HEK293 (cell line): ENCODE results near the gene ARHGAP45.

Experiments used
- CTCF ChIA-PET: fragments of 350-600 bp; formaldehyde crosslinking; extraction: SDS; loops from one replicate; lab custom pipeline; 2021; ENCODE audit warnings: antibody characterized with exemption; lab: Yijun Ruan, JAX
- POLR2A ChIA-PET: fragments of 300-600 bp; formaldehyde crosslinking; extraction: SDS; loops from one replicate; lab custom pipeline; 2020; ENCODE audit warnings: antibody characterized with exemption, inconsistent platforms; lab: Yijun Ruan, JAX
- H3K27ac ChIP-seq: fragments of 200-500 bp; sonication (Bioruptor generic); 2 replicates; pipeline ENCODE4 v1.5.1; 2014; ENCODE audit warnings: low read depth, low read length, control low read depth, inconsistent platforms; ENCODE audit errors: extremely low read depth
- H3K36me3 ChIP-seq, 2 experiments: fragments of 200-500 bp in 1 of 2; sonication (Bioruptor generic) in 1 of 2; 1 replicate in 1 of 2; 2 replicates in 1 of 2; pipeline ENCODE4 v1.5.1; 2014 to 2017; ENCODE audit warnings: inconsistent platforms in 2 of 2, low read length in 2 of 2; ENCODE audit not compliant: control insufficient read depth in 2 of 2, insufficient read depth in 1 of 2
- H3K4me1 ChIP-seq: fragments of 200-500 bp; sonication (Bioruptor generic); 2 replicates; pipeline ENCODE4 v1.5.1; 2014; ENCODE audit warnings: mild to moderate bottlenecking, low read length, inconsistent platforms; ENCODE audit not compliant: control insufficient read depth, insufficient read depth
- H3K4me3 ChIP-seq: 2 replicates; pipeline ENCODE4 v1.5.1; 2011; ENCODE audit warnings: low read depth, mild to moderate bottlenecking, control low read depth, low read length, moderate library complexity
- H3K9me3 ChIP-seq: fragments of 200-500 bp; sonication (Bioruptor generic); 2 replicates; pipeline ENCODE4 v1.5.1; 2014; ENCODE audit warnings: low read depth, low read length, inconsistent platforms; ENCODE audit not compliant: control insufficient read depth, insufficient read depth
- HIC1 ChIP-seq: fragments of 450-650 bp; formaldehyde crosslinking; IDR thresholded peaks from 2 replicates; pipeline ENCODE4 v1.5.1; 2016; ENCODE audit warnings: missing biosample characterization, missing genetic modification characterization
- INSM2 ChIP-seq: fragments of 450-650 bp; formaldehyde crosslinking; IDR thresholded peaks from 2 replicates; pipeline ENCODE4 v1.5.1; 2016; ENCODE audit warnings: missing biosample characterization, missing genetic modification characterization
- KLF17 ChIP-seq: fragments of 450-650 bp; formaldehyde crosslinking; IDR thresholded peaks from 2 replicates; pipeline ENCODE4 v1.5.1; 2016; ENCODE audit warnings: missing biosample characterization, missing genetic modification characterization
- MZF1 ChIP-seq: fragments of 450-650 bp; formaldehyde crosslinking; IDR thresholded peaks from 2 replicates; pipeline ENCODE4 v1.5.1; 2017; ENCODE audit warnings: missing biosample characterization, missing genetic modification characterization, borderline replicate concordance
- PRDM10 ChIP-seq: fragments of 450-650 bp; formaldehyde crosslinking; IDR thresholded peaks from 2 replicates; pipeline ENCODE4 v1.5.1; 2016; ENCODE audit warnings: missing biosample characterization, missing genetic modification characterization
- SP7 ChIP-seq: fragments of 450-650 bp; formaldehyde crosslinking; IDR thresholded peaks from 2 replicates; pipeline ENCODE4 v1.5.1; 2016; ENCODE audit warnings: missing biosample characterization, missing genetic modification characterization
- ZBTB26 ChIP-seq: fragments of 450-650 bp; formaldehyde crosslinking; optimal IDR thresholded peaks from 2 replicates; pipeline ENCODE3; 2016; ENCODE audit warnings: missing biosample characterization, mild to moderate bottlenecking, missing genetic modification characterization
- ZIC2 ChIP-seq: fragments of 450-650 bp; formaldehyde crosslinking; IDR thresholded peaks from 2 replicates; pipeline ENCODE4 v1.5.1; 2016; ENCODE audit warnings: missing biosample characterization, missing genetic modification characterization
- ZNF121 ChIP-seq: fragments of 450-650 bp; formaldehyde crosslinking; IDR thresholded peaks from 2 replicates; pipeline ENCODE4 v1.5.1; 2016; ENCODE audit warnings: missing biosample characterization, missing genetic modification characterization
- ZNF157 ChIP-seq: fragments of 450-650 bp; formaldehyde crosslinking; IDR thresholded peaks from 2 replicates; pipeline ENCODE4 v1.5.1; 2016; ENCODE audit warnings: missing biosample characterization, missing genetic modification characterization
- ZNF169 ChIP-seq: fragments of 450-650 bp; formaldehyde crosslinking; IDR thresholded peaks from 2 replicates; pipeline ENCODE4 v1.5.1; 2016; ENCODE audit warnings: missing biosample characterization, missing genetic modification characterization
- ZNF221 ChIP-seq: fragments of 450-650 bp; formaldehyde crosslinking; IDR thresholded peaks from 2 replicates; pipeline ENCODE4 v1.5.1; 2017; ENCODE audit warnings: missing biosample characterization, missing genetic modification characterization, borderline replicate concordance
- ZNF223 ChIP-seq: fragments of 450-650 bp; formaldehyde crosslinking; IDR thresholded peaks from 2 replicates; pipeline ENCODE4 v1.5.1; 2016; ENCODE audit warnings: missing biosample characterization, missing genetic modification characterization
- ZNF394 ChIP-seq: fragments of 450-650 bp; formaldehyde crosslinking; IDR thresholded peaks from 2 replicates; pipeline ENCODE4 v1.5.1; 2016; ENCODE audit warnings: missing biosample characterization, missing genetic modification characterization, mild to moderate bottlenecking, moderate library complexity, borderline replicate concordance
- ZNF488 ChIP-seq: fragments of 450-650 bp; formaldehyde crosslinking; IDR thresholded peaks from 2 replicates; pipeline ENCODE4 v1.5.1; 2016; ENCODE audit warnings: missing biosample characterization, missing genetic modification characterization
- ZNF571 ChIP-seq: fragments of 450-650 bp; formaldehyde crosslinking; IDR thresholded peaks from 2 replicates; pipeline ENCODE4 v1.5.0; 2017; ENCODE audit warnings: missing biosample characterization, missing genetic modification characterization
- ZNF692 ChIP-seq: fragments of 450-650 bp; formaldehyde crosslinking; IDR thresholded peaks from 2 replicates; pipeline ENCODE4 v1.5.1; 2016; ENCODE audit warnings: missing biosample characterization, missing genetic modification characterization
- ZNF76 ChIP-seq: fragments of 450-650 bp; formaldehyde crosslinking; IDR thresholded peaks from 2 replicates; pipeline ENCODE4; 2016; ENCODE audit warnings: low read depth, missing biosample characterization, missing genetic modification characterization, borderline replicate concordance
- ZNF843 ChIP-seq: fragments of 450-650 bp; formaldehyde crosslinking; IDR thresholded peaks from 2 replicates; pipeline ENCODE4 v1.5.1; 2016; ENCODE audit warnings: missing biosample characterization, missing genetic modification characterization

ARHGAP45 gene

GRCh38 chr19:1102407-1103131 is 35.6 kb downstream of the ARHGAP45 start (continued):
- no peak for TF ChIP-seq ZNF488 (tag by site-specific recombination)
- no peak for TF ChIP-seq ZBTB26 (tag by site-specific recombination)
- no peak for TF ChIP-seq ZNF843 (tag by site-specific recombination)
- no peak for TF ChIP-seq ZNF571 (tag by site-specific recombination)
- no peak for TF ChIP-seq ZNF157 (tag by site-specific recombination)
- no peak for TF ChIP-seq ZNF221 (tag by site-specific recombination)

- ChIA-PET CTCF (interaction anchor here (0.6 to 3.2 kb wide), 4 partner anchors 10 to 142 kb away, joined by 3 to 13 read pairs (median 3); no protein-coding TSS in a partner anchor), POLR2A (interaction anchor here (0.6 to 2.3 kb wide), 14 partner anchors 18 to 166 kb away, joined by 3 to 16 read pairs (median 4); partner anchors contain the start of genes ABCA7, ARHGAP45 and CIRBP)
- H3K4me3 ChIP-seq, result no peak overlapping the region
- H3K4me1 ChIP-seq, result no peaks in the 10 kb centered on the region; the same call in 1 of the 2 replicates
- H3K36me3 ChIP-seq, result peaks cover 0 to 30% of the 10 kb centered on the region in 2 experiments; a peak in 1 of 3 replicates
- H3K9me3 ChIP-seq, result no peaks in the 10 kb centered on the region
- no peak overlapping the region for H3K27ac ChIP-seq
- TF ChIP-seq ZNF223 (tag by site-specific recombination) (no peak), ZNF76 (tag by site-specific recombination) (0 out of 2 replicates have a peak, but pooled peaks have one; percentile 12), SP7 (tag by site-specific recombination) (peak; percentile 13; the same call in 1 of the 2 replicates), ZIC2 (tag by site-specific recombination) (no peak), KLF17 (tag by site-specific recombination) (0 out of 2 replicates have a peak, but pooled peaks have one; percentile 27), ZNF121 (peak; percentile 100), MZF1 (tag by site-specific recombination) (no peak), ZNF169 (0 out of 2 replicates have a peak, but pooled peaks have one; percentile 19), PRDM10 (tag by site-specific recombination) (0 out of 2 replicates have a peak, but pooled peaks have one; percentile 29), ZNF692 (no peak), INSM2 (tag by site-specific recombination) (peak; percentile 30; the same call in 1 of the 2 replicates), HIC1 (0 out of 2 replicates have a peak, but pooled peaks have one; percentile 0), ZNF394 (0 out of 2 replicates have a peak, but pooled peaks have one; percentile 13)
Measured at GRCh38 chr19:1103132-1103707, 36.3 kb downstream of the ARHGAP45 start.
